Right lobe of liver (tissue), 6 donors: ENCODE results near the gene VMP1. TPM values are rescaled to one million over a fixed set of nuclear protein-coding genes. Genes with fewer than 3 reads are reported as not detected.
A peak's percentile ranks its signal among the peaks of the same experiment; 100 is the strongest.

Source experiments
- ATAC-seq, 4 donors: fragments of 200-7000 bp; cut with Tn5 transposase; one replicate each; pipeline ENCODE4 v1.9.1; 2020; ENCODE audit warnings: mild to moderate bottlenecking in 4 of 4, moderate library complexity in 4 of 4
- DNase-seq, 3 donors: peaks; one replicate each; pipeline ENCODE4 v3.0.0-alpha.2; 2020
- H3K27ac ChIP-seq, 3 donors: fragments of 200-600 bp; one replicate each; pipeline ENCODE4 v1.8.0; 2022
- H3K27me3 ChIP-seq, 2 donors: fragments of 200-600 bp; one replicate each; pipeline ENCODE4 v1.8.0; 2022
- H3K36me3 ChIP-seq, 4 donors: fragments of 200-600 bp; sonication (generic) in 1 of 4; one replicate each; pipeline versions ENCODE4 v1.5.1 to v1.8.0; 2017 to 2022; ENCODE audit warnings: control low read depth in 1 of 4
- H3K4me1 ChIP-seq, 4 donors: fragments of 200-600 bp; sonication (generic) in 1 of 4; one replicate each; pipeline versions ENCODE4 v1.5.1 to v1.8.0; 2017 to 2022; ENCODE audit warnings: control low read depth in 1 of 4
- H3K4me3 ChIP-seq, 3 donors: fragments of 200-600 bp; one replicate each; pipeline ENCODE4 v1.8.0; 2022
- H3K9me3 ChIP-seq, 4 donors: fragments of 200-600 bp; sonication (generic) in 1 of 4; one replicate each; pipeline versions ENCODE4 v1.5.1 to v1.8.0; 2017 to 2022; ENCODE audit warnings: control low read depth in 1 of 4
- POLR2A ChIP-seq: fragments of 450-650 bp; IDR thresholded peaks from one replicate; pipeline ENCODE4 v1.6.1; 2017; ENCODE audit warnings: antibody characterized with exemption, mild to moderate bottlenecking
- WGBS: methylation state at CpG from one replicate; pipeline ENCODE4 v1.1.6; 2018; ENCODE audit warnings: low coverage, low lambda C conversion rate; ENCODE audit not compliant: insufficient coverage; ENCODE audit errors: missing lambda C conversion rate; 5-methylcytosine and 5-hydroxymethylcytosine counted together
- intact Hi-C, 2 donors: fragments of 100-400 bp; cut with DNase I; formaldehyde crosslinking; loops; one replicate each; pipeline versions ENCODE4 v1.11.2 to v1.14.1; 2022
- total RNA-seq, 6 experiments: library from RNA; depleted of rRNA in 2 of 6; stranded (reverse); fragments of >200 nt in 2 of 6; fragmentation: NEBNext Ultra II Directional in 3 of 6; extraction: Animal tissue kit (Norgen Biotek cat#: 25700) in 3 of 6; gene quantifications; one replicate each; pipeline versions ENCODE4 v1.1.0 to v1.2.4, GENCODE V29; 2016 to 2023
- TF ChIP-seq, protein P1 (sequence below), 4 donors: fragments of 200-600 bp in 3 of 4; fragments of 450-650 bp in 1 of 4; IDR thresholded peaks; one replicate each; pipeline versions ENCODE4 v1.5.1 to v1.8.0; 2016 to 2022; ENCODE audit warnings: antibody characterized with exemption in 4 of 4, mild to moderate bottlenecking in 2 of 4
- donor health status: DM: no; HTN: yes; CAD: no.
- donor health status: DM: no; HTN: no; CAD: no.
- donor health status: DM: no; HTN: no; CAD: no.
- donor health status: DM: no; HTN: yes; CAD: no.
- donor health status: DM: no; HTN: yes; CAD: no.

VMP1 gene
- total RNA-seq, 6 experiments from 2014 or later, result 56.9 to 247 (median 160) TPM

DNA sequence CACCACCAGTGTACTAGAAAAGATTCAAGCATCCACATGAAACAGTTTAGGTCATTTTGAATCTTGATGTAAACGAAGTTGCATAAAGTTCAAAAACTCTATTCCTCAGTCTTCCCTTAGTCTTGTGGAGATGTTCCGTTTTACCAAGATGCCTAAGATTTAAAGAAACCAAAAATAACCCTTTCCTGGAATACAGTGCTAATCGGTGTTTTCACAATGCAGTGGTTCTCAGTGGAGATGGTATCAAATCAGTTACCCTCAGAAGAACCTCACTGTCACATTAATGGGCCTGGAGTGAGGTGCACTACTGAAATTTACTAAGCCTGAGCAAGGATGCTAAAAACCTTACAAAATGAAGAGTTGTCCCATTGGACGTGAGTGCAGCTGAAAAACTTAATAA is 9.3 kb upstream of the VMP1 start:
- intact Hi-C loops, result no loop called here
- Histone ChIP-seq H3K9me3 (no peaks in the 10 kb centered on the region), H3K27ac (no peak overlapping the region), H3K4me1 (peaks cover 0 to 13% (median 0%) of the 10 kb centered on the region in 4 donors), H3K4me3 (no peak overlapping the region), H3K36me3 (peaks cover 0 to 38% (median 24%) of the 10 kb centered on the region in 4 donors), H3K27me3 (no peaks in the 10 kb centered on the region)
- WGBS, result 81% methylated on average over 4 of the region's 4 CpGs
- TF ChIP-seq, protein P1, sequence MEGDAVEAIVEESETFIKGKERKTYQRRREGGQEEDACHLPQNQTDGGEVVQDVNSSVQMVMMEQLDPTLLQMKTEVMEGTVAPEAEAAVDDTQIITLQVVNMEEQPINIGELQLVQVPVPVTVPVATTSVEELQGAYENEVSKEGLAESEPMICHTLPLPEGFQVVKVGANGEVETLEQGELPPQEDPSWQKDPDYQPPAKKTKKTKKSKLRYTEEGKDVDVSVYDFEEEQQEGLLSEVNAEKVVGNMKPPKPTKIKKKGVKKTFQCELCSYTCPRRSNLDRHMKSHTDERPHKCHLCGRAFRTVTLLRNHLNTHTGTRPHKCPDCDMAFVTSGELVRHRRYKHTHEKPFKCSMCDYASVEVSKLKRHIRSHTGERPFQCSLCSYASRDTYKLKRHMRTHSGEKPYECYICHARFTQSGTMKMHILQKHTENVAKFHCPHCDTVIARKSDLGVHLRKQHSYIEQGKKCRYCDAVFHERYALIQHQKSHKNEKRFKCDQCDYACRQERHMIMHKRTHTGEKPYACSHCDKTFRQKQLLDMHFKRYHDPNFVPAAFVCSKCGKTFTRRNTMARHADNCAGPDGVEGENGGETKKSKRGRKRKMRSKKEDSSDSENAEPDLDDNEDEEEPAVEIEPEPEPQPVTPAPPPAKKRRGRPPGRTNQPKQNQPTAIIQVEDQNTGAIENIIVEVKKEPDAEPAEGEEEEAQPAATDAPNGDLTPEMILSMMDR (IDR thresholded peaks at IDR 0.05), result no peak
- TF ChIP-seq POLR2A, result no peak
- ATAC-seq (no peak), DNase-seq (no peak)

DNA sequence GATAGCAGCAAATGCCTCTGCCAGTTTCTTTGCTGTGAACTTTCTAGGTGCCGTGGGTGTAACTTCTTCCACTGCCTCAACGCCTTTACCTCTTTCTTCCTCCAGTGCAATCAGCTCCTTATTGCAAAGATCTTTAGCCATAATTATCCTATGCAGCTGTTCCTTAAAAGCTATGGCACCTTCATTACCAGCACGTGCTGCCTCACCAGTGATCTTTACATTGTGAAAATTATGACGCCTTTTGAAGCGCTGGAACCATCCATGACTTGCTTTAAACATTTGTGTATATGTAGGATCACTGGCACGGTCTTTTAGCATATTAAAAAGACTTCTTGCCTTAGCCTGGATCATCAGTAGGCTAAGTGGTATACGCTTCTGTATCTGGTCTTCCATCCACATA is 8.2 kb upstream of the VMP1 start:
- 97% methylated on average over 7 of the region's 7 CpGs for WGBS
- ATAC-seq (no peak), DNase-seq (no peak)
- Histone ChIP-seq H3K4me3 (no peak overlapping the region), H3K27ac (no peak overlapping the region), H3K9me3 (no peaks in the 10 kb centered on the region), H3K27me3 (no peaks in the 10 kb centered on the region), H3K36me3 (peaks cover 0 to 27% (median 15%) of the 10 kb centered on the region in 4 donors), H3K4me1 (peaks cover 0 to 13% (median 0%) of the 10 kb centered on the region in 4 donors)
- TF ChIP-seq, protein P1 (IDR thresholded peaks at IDR 0.05), result no peak
- intact Hi-C loops, result no loop called here

DNA sequence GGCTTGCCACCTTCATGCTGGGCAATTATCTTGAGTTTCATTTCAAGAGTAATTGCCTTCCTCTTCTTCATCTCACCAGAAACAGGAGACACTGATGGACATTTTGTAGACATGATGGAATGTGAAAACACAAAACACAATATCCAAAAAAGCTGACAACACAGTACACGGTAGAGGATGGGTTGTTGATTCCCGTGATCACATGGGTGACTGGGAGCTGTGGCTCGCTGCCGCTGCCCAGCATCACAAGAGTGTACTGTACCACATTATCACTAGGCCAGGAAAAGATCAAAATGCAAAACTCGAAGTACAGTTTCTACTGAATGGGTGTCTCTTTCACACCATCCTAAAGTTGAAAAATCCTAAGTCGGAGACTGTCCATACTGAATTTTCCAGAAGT is 7.7 kb upstream of the VMP1 start:
- H3K4me3 ChIP-seq, result no peak overlapping the region
- intact Hi-C loops, result no loop called here
- DNase-seq, result no peak
- H3K27ac ChIP-seq, result no peak overlapping the region
- WGBS, result 96% methylated on average over 6 of the region's 6 CpGs
- ATAC-seq, result no peak
- H3K4me1 ChIP-seq, result peaks cover 0 to 13% (median 0%) of the 10 kb centered on the region in 4 donors
- H3K36me3 ChIP-seq, result peaks cover 0 to 23% (median 11%) of the 10 kb centered on the region in 4 donors
- no peaks in the 10 kb centered on the region for H3K27me3 ChIP-seq
- H3K9me3 ChIP-seq, result no peaks in the 10 kb centered on the region
- TF ChIP-seq, protein P1 (IDR thresholded peaks at IDR 0.05), result no peak
- TF ChIP-seq POLR2A, result no peak

DNA sequence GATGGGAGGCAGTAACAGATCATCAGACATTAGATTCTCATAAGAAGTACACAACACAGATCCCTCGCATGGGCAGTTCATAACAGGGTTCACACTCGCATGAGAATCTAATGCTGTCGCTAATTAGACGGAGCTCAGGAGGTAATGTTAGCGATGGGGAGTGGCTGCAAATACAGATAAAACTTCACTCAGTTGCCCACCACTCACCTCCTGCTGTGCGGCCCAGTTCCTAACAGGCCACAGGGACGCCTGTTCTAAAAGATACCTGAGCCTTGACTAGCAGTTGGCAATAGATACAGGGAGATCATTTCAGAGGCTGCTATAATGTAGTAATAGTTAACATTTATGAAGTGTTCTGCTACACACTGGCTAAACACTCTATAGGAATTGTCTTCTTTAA is 5.2 kb upstream of the VMP1 start:
- 93% methylated on average over 7 of the region's 7 CpGs for WGBS
- TF ChIP-seq, protein P1 (IDR thresholded peaks at IDR 0.05), result no peak
- no peak for TF ChIP-seq POLR2A
- no peak for ATAC-seq
- DNase-seq, result no peak
- no peak overlapping the region for H3K27ac ChIP-seq
- no peak overlapping the region for H3K4me3 ChIP-seq
- no peaks in the 10 kb centered on the region for H3K9me3 ChIP-seq
- H3K4me1 ChIP-seq, result peaks cover 0 to 14% (median 0%) of the 10 kb centered on the region in 4 donors
- intact Hi-C loops, result no loop called here
- peaks cover 0 to 11% (median 4%) of the 10 kb centered on the region in 4 donors for H3K36me3 ChIP-seq
- no peaks in the 10 kb centered on the region for H3K27me3 ChIP-seq

DNA sequence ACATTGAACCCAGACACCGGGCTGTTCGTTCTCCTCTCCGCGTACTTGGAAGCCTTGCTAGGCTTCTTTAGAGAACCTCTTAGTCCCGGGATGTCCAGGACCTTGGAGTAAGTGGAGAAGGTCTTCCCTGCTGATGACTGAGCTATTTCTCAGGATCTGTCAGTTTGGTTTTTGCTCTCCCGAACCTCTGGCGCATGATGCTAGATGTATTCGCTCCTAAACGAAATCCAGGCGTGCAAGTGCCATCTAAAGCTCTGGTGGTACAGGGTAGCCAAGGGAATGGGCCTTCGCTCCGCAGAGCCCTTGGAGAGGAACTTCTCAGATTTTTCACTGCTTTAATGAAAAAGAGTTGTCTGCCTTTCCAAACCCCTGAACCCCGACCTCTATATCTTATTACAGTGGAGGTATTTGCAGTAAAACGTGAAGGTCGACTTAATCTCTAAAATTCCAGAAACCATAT is 547 bp downstream of the VMP1 start:
- Histone ChIP-seq H3K9me3 (no peaks in the 10 kb centered on the region), H3K27ac (peak overlapping the region; percentile 77 to 91 (median 83)), H3K4me3 (peak overlapping the region; percentile 52 to 88 (median 75)), H3K4me1 (peaks cover 0 to 26% (median 12%) of the 10 kb centered on the region in 4 donors), H3K36me3 (no peaks in the 10 kb centered on the region), H3K27me3 (no peaks in the 10 kb centered on the region)
- WGBS, result under 1% methylated on average over 11 of the region's 15 CpGs
- DNase-seq (no peak), ATAC-seq (peak in 2 of 4 donors; percentile 1 to 5)
- TF ChIP-seq, protein P1 (IDR thresholded peaks at IDR 0.05), result no peak
- no peak for TF ChIP-seq POLR2A
- intact Hi-C loops, result no loop called here
